DOHH2 (cell line): ENCODE measurements around the gene MXRA7.

Source experiments
- H3F3A ChIP-seq: fragments of 200-600 bp; sonication (generic), shearing (Covaris generic); 2 replicates; pipeline ENCODE4 v1.6.0; 2016; ENCODE audit warnings: antibody characterized with exemption, mild to moderate bottlenecking; ENCODE audit not compliant: control insufficient read depth, insufficient read depth
- H3K27ac ChIP-seq: fragments of 200-600 bp; sonication (generic); 2 replicates; pipeline ENCODE4 v1.5.1; 2014; ENCODE audit warnings: low read depth, mild to moderate bottlenecking, low read length, moderate library complexity
- H3K27me3 ChIP-seq: fragments of 200-600 bp; sonication (generic); 2 replicates; pipeline ENCODE4 v1.6.1; 2014; ENCODE audit warnings: mild to moderate bottlenecking, low read length, mixed read lengths; ENCODE audit not compliant: control insufficient read depth
- H3K36me3 ChIP-seq: fragments of 200-600 bp; sonication (generic); 2 replicates; pipeline ENCODE4 v1.6.1; 2014; ENCODE audit warnings: mild to moderate bottlenecking, low read length, moderate library complexity, mixed read lengths; ENCODE audit not compliant: control insufficient read depth
- H3K4me1 ChIP-seq: fragments of 200-600 bp; sonication (generic); 2 replicates; pipeline ENCODE4 v1.6.1; 2014; ENCODE audit warnings: mild to moderate bottlenecking, low read length, mixed read lengths; ENCODE audit not compliant: control insufficient read depth
- H3K4me2 ChIP-seq: fragments of 200-600 bp; sonication (generic); 2 replicates; pipeline ENCODE4 v1.6.0; 2014; ENCODE audit warnings: mild to moderate bottlenecking, low read length, moderate library complexity
- H3K4me3 ChIP-seq: fragments of 200-600 bp; sonication (generic); 2 replicates; pipeline ENCODE4 v1.5.1; 2014; ENCODE audit warnings: mild to moderate bottlenecking, low read length, mixed read lengths
- H3K79me2 ChIP-seq: fragments of 200-600 bp; sonication (generic); 2 replicates; pipeline ENCODE4 v1.6.1; 2014; ENCODE audit warnings: mild to moderate bottlenecking, low read length, mixed read lengths; ENCODE audit not compliant: control insufficient read depth
- H3K9me2 ChIP-seq: fragments of 200-600 bp; sonication (generic); replicated peaks from 2 replicates; pipeline ENCODE4 v1.6.1; 2014; ENCODE audit warnings: mild to moderate bottlenecking, low read length, mixed read lengths; ENCODE audit not compliant: control insufficient read depth
- H3K9me3 ChIP-seq: fragments of 200-600 bp; sonication (generic); 2 replicates; pipeline ENCODE4 v1.6.1; 2014; ENCODE audit warnings: antibody characterized with exemption, low read length, mixed read lengths; ENCODE audit not compliant: control insufficient read depth, insufficient read depth
- H4K20me1 ChIP-seq: fragments of 200-600 bp; sonication (generic); 2 replicates; pipeline ENCODE4 v1.6.0; 2014; ENCODE audit warnings: low read depth, mild to moderate bottlenecking, antibody characterized with exemption, low read length, moderate library complexity; ENCODE audit not compliant: control insufficient read depth, insufficient read depth
- CTCF ChIP-seq: fragments of 200-600 bp; sonication (generic); IDR thresholded peaks from one replicate; pipeline ENCODE4 v1.5.1; 2014; ENCODE audit warnings: antibody characterized with exemption, mild to moderate bottlenecking, low read depth, low read length; ENCODE audit not compliant: poor library complexity, severe bottlenecking
- EZH2phosphoT487 ChIP-seq: fragments of 200-600 bp; sonication (generic); IDR thresholded peaks from 2 replicates; pipeline ENCODE4 v1.6.1; 2017; ENCODE audit warnings: borderline replicate concordance, mild to moderate bottlenecking, antibody characterized with exemption, low read length, moderate library complexity, mixed read lengths

The MXRA7 gene

GRCh38 chr17:76679239-76679638, 31.5 kb downstream of the MXRA7 start:
- Histone ChIP-seq H3K36me3 (no peaks in the 10 kb centered on the region), H3K9me3 (no peaks in the 10 kb centered on the region), H3K79me2 (no peaks in the 10 kb centered on the region), H3K4me3 (no peak overlapping the region), H3K27ac (no peak overlapping the region), H3K4me1 (no peaks in the 10 kb centered on the region), H3K27me3 (peaks cover 18% of the 10 kb centered on the region), H4K20me1 (no peaks in the 10 kb centered on the region), H3K9me2 (no peaks in the 10 kb centered on the region), H3K4me2 (no peak overlapping the region), H3F3A (no peaks in the 10 kb centered on the region)
- no peak for TF ChIP-seq CTCF
- no peak for TF ChIP-seq EZH2phosphoT487

- Histone ChIP-seq H3K27ac (no peak overlapping the region), H4K20me1 (no peaks in the 10 kb centered on the region), H3F3A (no peaks in the 10 kb centered on the region), H3K4me3 (no peak overlapping the region), H3K9me2 (no peaks in the 10 kb centered on the region), H3K4me1 (no peaks in the 10 kb centered on the region), H3K9me3 (no peaks in the 10 kb centered on the region), H3K27me3 (peaks cover 18% of the 10 kb centered on the region), H3K36me3 (no peaks in the 10 kb centered on the region), H3K79me2 (no peaks in the 10 kb centered on the region), H3K4me2 (no peak overlapping the region)
- TF ChIP-seq EZH2phosphoT487 (no peak), CTCF (no peak)
These were observed 32.4 kb downstream of the MXRA7 start for GRCh38 chr17:76678330-76678729.

- Histone ChIP-seq H3F3A (no peaks in the 10 kb centered on the region), H3K9me2 (no peaks in the 10 kb centered on the region), H3K27me3 (peaks cover 15% of the 10 kb centered on the region), H3K79me2 (peaks cover 2% of the 10 kb centered on the region), H3K9me3 (no peaks in the 10 kb centered on the region), H3K4me2 (no peak overlapping the region), H3K4me1 (peaks cover 7% of the 10 kb centered on the region), H4K20me1 (no peaks in the 10 kb centered on the region), H3K4me3 (no peak overlapping the region), H3K36me3 (no peaks in the 10 kb centered on the region), H3K27ac (no peak overlapping the region)
- TF ChIP-seq EZH2phosphoT487 (no peak), CTCF (no peak)
These were observed 33.4 kb downstream of the MXRA7 start for GRCh38 chr17:76677406-76677805.

- Histone ChIP-seq H4K20me1 (no peaks in the 10 kb centered on the region), H3F3A (no peaks in the 10 kb centered on the region), H3K36me3 (peaks cover 4% of the 10 kb centered on the region; the same call in 1 of the 2 replicates), H3K9me3 (no peaks in the 10 kb centered on the region), H3K4me3 (no peak overlapping the region), H3K4me1 (peaks cover 11% of the 10 kb centered on the region), H3K9me2 (no peaks in the 10 kb centered on the region), H3K79me2 (peaks cover 8% of the 10 kb centered on the region), H3K27me3 (peaks cover 11% of the 10 kb centered on the region), H3K27ac (no peak overlapping the region), H3K4me2 (no peak overlapping the region)
- no peak for TF ChIP-seq EZH2phosphoT487
- TF ChIP-seq CTCF = no peak
These were observed 34.1 kb downstream of the MXRA7 start for GRCh38 chr17:76676629-76677028.
